HK-2 (cell line): ENCODE data around the gene TEAD4.
"Not testable (repeated sequence)": the region's sequence is repeated elsewhere in the genome, so short reads cannot be mapped to it uniquely, and the experiment has no call there.

ENCODE experiments used
- DNase-seq: peaks from one replicate; pipeline ENCODE4 v3.0.0-alpha.2; 2018; ENCODE audit not compliant: unreplicated experiment

TEAD4 gene

DNA sequence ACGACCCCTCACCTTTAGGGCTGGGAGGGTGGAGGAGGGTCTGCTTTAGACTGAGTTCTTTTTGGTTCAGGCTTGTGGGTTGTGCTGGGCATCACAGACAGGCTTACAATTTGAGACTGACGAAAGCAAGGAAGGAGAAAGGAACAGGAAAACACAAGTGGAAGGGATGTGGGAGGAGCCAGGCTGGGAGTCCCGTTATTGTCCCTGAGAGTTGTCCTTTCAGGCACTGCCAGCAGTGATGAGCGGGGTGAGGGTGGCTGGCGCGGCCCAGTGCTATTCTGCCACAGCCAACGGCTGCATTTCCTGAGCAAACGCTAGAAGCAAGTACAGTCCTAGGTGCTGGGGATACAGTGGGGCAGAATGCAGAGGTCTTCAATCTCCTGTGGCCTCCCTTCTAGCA is 88.8 kb downstream of the TEAD4 start:
- no peak for DNase-seq

DNA sequence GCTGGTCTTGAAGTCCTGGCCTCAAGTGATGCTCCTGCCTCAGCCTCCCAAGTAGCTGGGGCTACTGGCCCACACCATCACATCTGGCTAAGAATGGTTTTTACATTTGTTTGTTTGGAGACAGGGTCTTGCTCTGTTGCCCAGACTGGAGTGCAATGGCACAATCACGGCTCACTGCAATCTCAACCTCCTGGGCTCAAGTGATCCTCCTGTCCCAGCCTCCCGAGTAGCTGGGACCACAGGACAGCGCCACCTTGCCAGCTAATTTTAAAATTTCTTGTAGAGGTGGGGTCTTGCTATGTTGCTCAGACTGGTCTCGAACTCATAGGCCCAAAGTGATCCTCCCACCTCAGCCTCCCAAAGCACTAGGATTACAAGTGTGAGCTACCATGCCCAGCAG is 89.3 kb downstream of the TEAD4 start:
- no peak for DNase-seq

- DNase-seq, result no peak
Measured at GRCh38 chr12:3049176-3049575, 90.0 kb downstream of the TEAD4 start.

- no peak for DNase-seq
Measured at GRCh38 chr12:3049611-3050249, 90.5 kb downstream of the TEAD4 start.

GRCh38 chr12:3054374-3054773 is 95.2 kb downstream of the TEAD4 start:
- DNase-seq, result no peak

DNA sequence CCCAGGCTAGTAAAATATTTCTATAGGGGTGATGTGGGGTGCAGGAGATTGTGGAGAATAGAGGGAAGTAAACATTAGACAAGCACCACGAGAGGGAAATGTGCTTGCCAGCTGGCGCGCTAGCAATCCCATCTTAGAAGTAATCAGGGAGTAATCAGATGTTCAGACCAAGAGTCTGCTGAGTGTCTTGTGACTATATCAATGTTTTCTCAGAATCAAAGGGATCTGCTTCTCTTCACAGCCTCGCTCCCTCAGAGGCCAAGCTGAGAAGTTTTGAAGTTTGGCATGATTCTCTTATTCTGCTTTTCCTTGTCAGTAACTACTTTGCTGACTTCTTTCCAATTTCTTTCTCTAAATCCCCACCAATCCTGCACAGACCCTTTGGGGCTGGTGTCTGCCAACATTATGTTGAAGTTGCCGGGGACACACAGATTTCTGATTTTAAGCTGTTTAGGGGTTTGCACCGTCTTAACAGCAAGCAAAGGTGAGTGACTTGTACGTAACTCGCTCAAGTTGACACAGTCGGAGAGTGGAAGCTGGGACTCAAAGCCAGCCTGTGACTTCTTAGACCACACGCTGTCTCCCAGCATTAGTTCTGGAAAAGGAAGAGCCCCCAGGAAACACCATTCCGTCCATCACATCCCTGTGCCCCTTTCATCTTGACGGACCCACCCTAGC is 96.0 kb downstream of the TEAD4 start:
- no peak for DNase-seq

GRCh38 chr12:3055704-3056467 is 96.7 kb downstream of the TEAD4 start:
- no peak for DNase-seq

DNA sequence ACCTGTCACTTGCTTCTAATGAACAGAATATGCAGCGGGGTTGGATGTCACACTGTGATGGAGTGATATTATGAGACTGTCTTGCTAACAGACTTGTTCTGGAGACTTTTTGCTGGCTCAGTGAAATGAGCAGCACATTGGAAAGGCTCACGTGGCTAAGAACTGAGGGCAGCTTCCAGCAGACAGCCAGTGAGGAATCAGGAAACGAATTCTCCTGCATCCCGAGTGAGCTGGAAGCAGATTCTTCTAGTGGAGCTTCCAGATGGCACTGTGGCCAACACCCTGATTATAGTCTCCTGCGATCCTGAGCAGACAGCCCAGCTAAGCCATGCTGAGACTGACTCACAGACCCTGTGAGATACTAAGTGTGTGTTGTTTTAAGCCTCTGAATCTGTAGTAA is 101.9 kb downstream of the TEAD4 start:
- DNase-seq, result no peak

GRCh38 chr12:3061501-3062215 is 102.5 kb downstream of the TEAD4 start:
- DNase-seq, result no peak

- no peak for DNase-seq
Measured at GRCh38 chr12:3065300-3065699, 106.1 kb downstream of the TEAD4 start.

- not testable (repeated sequence) for DNase-seq
Measured at GRCh38 chr12:3065846-3066245, 106.6 kb downstream of the TEAD4 start.

- DNase-seq, result no peak
Measured at GRCh38 chr12:3069714-3070113, 110.5 kb downstream of the TEAD4 start.

DNA sequence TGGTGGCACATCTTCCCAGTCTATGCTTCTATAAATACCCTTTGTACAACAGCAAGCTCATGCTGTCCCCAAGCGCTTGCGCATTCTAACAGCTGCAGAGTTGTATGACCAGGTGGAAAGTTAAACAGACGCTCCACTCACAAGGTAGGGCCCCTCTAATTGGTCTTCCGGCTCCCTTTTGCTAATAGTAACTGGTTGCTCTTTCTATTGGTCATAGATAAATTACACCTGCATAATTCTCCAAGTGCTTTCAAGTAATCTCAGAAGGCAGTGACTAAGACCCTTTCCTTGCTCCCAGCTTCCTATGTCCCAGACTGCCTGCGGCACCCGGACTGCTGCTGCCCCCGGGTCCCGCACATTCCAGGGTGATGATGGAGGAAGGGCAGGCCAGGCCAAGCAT is 111.9 kb downstream of the TEAD4 start:
- DNase-seq, result no peak

GRCh38 chr12:3071710-3072109 is 112.5 kb downstream of the TEAD4 start:
- no peak for DNase-seq

DNA sequence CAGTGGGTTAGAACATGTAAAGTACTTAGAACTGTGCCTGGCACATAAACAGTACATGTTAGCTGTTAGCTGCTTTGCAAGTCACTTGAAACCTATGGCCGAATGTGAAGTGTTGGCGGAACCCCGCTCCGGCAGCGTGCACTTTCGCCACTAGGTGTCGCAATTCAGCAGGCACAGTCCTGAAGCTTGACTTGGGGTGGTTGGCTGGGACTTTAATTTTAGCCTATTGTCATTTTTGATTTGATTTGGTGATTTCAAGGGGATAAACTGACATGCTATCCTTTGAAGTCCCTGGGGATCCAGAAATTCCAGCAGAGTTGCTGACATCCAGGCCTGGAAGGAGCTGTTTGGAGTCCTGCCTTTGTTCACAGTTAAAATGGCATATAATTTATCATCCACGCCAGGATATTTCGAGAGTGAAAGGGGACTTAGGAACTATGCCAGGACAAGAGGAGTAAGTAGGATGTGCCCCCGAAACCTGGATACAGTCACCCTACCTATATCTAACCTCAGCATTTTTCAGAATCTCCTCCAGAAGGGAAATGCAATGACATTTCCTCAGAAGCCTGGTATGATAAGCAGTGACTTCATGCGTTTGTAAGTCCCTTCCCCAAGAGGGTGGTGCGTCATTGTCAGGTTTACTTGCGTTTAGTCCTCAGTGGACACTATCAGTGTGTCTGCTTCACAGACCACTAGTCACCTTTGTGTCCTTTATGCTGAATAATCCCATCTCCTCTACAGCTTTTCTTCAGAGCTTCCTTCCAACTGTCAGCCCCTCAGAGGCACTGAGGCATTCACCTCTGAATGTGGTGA is 114.4 kb downstream of the TEAD4 start:
- DNase-seq, result peak; percentile 81

GRCh38 chr12:3075315-3075714 is 116.1 kb downstream of the TEAD4 start:
- DNase-seq, result no peak

DNA sequence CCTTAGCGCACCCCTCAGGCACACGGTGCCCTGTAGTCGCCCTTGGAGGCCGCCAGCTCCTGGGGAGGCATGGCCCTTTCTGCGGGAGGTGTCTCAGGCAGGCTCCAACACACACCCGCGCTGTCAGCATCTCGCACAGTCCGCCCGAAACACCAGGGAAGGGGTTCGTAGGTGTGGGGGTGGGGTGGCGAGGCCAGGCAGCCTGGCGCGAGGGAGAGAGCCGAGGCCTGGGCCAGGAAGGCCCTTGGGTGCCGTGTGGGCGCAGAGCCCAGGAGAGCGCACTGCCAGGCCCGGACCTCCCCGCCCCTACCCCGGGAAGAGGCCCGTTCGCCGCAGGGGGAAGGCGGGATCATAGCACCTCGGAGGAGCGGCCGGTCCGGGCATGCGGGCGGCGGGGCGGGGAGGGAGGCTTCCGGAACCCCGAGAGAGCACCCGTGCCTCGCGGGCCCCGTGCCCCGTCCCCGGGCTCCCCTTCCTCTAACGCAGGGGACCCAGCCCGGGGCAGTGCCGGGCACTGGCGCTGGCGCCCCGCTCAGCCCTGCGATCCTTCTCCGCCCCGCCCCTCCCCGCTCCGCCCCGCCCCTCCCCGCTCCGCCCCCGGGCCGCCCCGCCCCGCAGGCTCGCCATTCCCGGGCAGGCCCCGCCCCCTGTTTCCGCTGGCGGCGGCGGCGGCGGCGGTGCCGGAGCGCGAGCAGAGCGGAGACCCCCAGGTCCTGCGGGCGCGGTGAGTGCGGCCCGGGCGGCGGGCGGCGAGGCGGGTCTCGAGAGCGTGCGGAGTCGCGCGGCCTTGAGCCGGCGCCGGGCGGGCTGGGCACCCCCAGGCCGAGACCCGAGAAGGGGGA is 117.8 kb downstream of the TEAD4 start, which contains the start of gene TSPAN9:
Gene TSPAN9 (plus strand): TSS at position 650 of the 842 bp plus-strand sequence. CDS start 123,815 bp downstream, outside the sequence.
- peak; percentile 74 for DNase-seq

DNA sequence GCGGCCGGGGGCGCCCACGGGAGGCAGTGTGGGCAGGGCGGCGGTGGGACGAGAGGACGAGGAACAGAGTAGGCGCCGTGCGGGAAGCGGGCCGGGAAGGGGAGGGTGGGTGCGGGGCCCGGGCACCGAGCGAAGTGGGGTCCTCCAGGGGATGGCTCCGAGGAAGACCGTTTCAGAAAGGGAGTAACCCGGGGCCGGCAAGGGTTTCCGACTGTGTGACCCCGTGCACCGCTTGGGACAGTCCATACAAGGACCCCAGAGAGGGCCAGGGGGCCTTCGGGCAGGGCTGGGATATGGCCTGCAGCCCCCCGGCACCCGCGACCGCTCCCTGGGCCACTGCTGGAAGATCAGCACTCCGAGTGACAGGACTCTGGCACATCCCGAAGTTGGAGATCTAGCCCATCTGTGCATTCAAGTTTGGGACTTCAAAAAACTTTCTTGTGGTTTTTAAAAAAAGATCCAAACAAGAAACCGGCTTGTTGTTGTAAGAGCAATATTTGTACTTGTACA is 118.4 kb downstream of the TEAD4 start:
- no peak for DNase-seq

GRCh38 chr12:3078086-3078820 is 119.1 kb downstream of the TEAD4 start:
- no peak for DNase-seq
